GM18499 (cell line): ENCODE measurements around the gene TPM4.
"Not testable (repeated sequence)": the region's sequence is repeated elsewhere in the genome, so short reads cannot be mapped to it uniquely, and the experiment has no call there.

Experiments
- ATAC-seq: cut with Tn5 transposase; IDR thresholded peaks from one replicate; pipeline ENCODE4 v1.9.1; 2021; ENCODE audit warnings: moderate number of reproducible peaks; ENCODE audit not compliant: insufficient read depth, unreplicated experiment

TPM4 gene

DNA sequence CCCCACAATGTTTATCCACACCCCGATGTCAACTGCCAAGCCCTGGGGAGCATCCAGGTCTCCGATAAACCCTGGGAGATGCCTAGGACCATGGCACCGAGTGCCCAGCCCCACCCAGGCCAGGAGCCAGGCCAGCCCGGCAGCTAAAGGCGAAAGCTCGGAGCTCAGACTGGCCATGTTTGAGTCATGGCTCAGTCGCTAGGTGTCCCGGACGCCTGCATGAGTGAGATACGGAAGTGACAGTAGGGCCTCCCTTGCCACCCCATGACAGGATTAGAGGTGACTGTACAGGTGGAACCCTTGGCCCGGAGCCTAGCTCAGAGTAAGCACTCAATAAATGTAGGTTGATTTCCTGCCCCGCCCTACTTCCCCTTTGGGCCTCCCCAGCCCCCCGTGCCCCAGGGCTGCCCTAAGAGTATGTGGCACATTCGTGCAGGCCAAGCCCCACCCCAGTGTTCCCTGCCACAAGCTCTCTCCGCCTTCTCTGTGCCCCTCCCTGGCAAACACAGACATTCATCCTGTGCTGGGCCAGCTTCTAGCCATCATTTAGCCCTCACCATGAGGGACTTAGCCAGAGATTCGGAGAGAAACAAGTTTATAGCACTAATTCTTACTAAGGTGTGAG lies 5.8 kb upstream of the TPM4 start:
- ATAC-seq = no peak

- no peak for ATAC-seq
Measured at GRCh38 chr19:16071072-16071691, 5.1 kb upstream of the TPM4 start.

- no peak for ATAC-seq
Measured at GRCh38 chr19:16073481-16073880, 2.8 kb upstream of the TPM4 start.

GRCh38 chr19:16073988-16074387 lies 2.3 kb upstream of the TPM4 start:
- no peak for ATAC-seq

DNA sequence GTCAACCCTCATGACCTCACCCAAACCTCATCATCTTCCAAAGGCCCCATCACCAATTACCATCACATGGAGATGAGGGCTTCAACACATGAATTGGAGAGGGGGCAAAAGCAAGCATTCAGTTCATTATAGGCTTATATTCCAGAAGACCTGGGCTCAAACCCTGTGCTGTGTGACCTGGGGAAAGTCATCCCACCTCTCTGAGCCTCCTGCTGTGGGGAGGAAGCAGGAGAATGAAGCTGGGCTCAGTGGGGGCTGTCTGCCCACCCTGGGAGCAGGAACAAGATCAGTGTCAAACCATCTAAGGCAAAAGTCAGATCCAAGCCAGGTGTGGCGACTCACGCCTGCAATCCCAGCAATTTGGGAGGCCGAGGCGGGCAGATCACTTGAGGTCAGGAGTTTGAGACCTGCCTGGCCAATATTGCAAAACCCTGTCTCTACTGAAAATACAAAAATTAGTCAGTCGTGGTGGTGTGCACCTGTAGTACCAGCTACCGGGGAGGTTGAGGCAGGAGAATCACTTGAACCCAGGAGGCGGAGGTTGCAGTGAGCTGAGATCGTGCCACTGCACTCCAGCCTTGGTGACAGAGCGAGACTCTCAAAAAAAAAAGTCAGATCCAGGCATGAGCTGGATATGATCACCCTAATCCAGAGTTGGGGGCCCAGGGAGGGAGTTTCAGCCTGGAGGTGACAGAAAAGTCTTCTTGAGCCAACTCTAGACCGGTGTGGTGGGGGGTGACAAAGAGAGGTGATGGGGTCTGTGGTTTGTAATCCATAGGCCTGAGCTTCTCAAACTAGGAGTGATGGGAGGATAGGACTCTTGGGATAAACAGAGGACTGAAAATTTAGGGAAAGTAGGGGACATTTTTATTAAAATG lies 1.6 kb upstream of the TPM4 start:
- ATAC-seq = no peak

DNA sequence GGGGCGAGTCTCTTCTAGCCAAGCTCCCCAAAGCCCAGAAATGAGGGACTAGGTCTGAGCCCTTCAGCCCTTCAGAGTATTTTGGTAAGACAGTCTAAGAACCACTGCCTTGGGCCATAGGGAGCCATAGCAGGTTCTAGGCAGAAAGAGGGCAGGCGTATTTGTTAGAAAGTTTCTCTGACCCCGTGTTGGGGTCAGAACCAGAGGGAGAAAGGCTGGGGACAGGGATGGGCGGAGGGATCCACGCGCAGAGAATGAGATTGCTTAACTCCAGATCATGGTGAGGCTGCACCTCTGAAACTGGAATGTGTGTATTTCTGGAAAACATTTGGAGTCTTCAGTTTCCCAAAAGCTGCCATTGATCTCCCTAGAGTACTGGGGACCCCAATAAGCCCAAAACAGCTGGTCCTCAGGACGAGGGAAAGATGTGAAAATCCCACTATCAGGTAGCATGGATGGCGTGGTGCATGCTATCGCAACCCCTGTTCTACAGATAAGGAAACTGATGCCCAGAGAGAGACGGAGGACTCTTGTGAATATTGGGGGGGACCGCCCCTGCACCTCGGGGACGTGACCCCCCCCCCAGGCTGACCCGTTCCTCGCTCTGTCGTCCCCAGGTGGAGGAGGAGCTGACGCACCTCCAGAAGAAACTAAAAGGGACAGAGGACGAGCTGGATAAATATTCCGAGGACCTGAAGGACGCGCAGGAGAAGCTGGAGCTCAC lies 703 bp upstream of the TPM4 start:
- ATAC-seq = no peak

GRCh38 chr19:16076958-16077611 lies 790 bp downstream of the TPM4 start:
- no peak for ATAC-seq

DNA sequence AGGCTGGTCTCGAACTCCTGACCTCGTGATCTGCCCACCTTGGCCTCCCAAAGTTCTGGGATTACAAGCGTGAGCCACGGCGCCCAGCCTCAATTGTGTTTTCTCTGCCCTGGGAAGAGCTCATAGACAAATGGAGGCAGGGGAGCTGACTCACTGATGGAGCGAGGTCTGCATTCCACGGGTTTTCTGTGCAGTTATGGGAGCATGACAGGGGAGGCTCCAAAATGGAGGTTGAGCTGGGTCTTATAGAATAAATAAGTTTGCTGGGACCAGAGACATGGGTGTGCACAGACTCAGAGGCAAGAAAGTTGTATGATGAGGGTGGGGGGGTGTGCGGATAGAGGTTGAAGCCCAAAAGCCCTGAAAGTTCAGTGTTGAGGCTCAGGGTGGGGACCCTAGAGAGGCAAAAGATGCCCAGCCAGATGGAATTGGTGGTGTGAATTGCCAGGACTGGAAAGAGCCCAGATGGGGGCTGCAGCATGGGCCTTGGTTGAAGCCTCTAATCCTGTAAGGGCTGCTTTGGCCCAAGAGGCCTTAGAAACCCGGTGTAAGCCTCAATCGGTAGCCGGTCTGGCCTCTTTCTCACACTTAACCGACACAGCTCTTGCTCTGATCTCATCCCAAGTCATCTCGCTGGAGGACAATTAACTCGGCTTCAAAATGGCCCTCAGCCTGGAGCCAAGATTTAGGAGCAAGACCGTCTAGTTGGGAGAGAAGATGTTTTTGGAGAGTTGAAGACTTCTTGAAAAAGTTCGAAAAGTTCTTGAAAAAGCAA lies 1.9 kb downstream of the TPM4 start:
- no peak for ATAC-seq

GRCh38 chr19:16078759-16079707 lies 2.7 kb downstream of the TPM4 start:
- ATAC-seq = no peak

DNA sequence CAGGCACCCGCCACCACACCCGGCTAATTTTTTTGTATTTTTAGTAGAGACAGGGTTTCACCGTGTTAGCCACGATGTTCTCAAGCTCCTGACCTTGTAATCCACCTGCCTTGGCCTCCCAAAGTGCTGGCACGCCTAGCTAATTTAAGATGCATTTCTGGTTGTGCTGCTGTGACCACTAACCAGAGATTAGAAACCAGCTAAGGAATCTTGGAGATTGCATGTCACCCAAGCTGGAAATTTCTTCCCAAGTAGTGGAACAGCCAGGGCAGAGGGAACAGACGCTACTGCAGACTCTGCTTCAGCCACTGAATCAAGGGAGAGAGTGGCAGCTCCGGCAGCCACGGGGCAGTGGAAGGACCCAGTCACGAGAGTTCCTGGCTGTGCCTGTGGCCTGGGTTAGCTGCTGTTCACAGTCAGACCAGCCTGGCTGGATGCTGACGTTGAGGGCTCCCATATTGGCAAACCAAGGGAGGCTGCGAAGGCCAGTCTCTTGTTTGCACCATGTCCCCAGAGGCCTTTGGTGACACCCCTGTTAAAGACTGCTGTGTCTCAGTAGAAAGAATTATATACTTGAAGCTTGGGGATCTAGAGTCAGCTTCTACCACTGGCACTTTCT lies 7.9 kb downstream of the TPM4 start:
- no peak for ATAC-seq

DNA sequence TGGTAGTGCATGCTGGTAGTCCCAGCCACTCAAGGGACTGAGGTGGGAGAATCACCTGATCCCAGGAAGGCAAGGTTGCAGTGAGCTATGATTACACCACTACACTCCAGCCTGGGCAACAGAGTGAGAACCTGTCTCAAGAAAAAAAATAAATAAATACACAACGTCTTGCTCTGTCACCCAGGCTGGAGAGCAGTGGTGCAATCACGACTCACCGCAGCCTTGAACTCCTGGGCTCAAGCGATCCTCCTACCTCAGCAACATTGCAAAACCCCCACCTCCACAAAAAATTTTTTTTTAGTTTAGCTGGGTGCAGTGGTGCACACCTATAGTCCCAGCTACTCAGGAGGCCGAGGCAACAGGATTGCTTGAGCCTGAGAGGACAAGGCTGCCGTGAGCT lies 8.8 kb downstream of the TPM4 start:
- no peak for ATAC-seq

DNA sequence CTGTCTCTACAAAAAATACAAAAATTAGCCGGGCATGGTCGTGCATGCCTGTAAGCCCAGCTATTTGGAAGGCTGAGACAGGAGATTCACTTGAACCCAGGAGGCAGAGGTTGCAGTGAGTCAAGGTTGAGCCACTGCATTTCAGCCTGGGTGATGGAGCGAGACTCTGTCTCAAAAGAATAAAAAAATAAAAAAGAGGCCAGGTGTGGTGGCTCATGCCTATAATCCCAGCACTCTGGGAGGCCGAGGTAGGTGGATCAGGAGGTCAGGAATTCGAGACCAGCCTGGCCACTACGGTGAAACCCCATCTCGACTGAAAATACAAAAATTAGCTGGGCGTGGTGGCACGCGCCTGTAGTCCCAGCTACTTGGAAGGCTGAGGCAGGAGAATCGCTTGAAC lies 11.1 kb downstream of the TPM4 start:
- not testable (repeated sequence) for ATAC-seq

- ATAC-seq = no peak
Measured at GRCh38 chr19:16087940-16088339, 11.6 kb downstream of the TPM4 start.

- ATAC-seq = no peak
Measured at GRCh38 chr19:16088351-16089009, 12.2 kb downstream of the TPM4 start.

DNA sequence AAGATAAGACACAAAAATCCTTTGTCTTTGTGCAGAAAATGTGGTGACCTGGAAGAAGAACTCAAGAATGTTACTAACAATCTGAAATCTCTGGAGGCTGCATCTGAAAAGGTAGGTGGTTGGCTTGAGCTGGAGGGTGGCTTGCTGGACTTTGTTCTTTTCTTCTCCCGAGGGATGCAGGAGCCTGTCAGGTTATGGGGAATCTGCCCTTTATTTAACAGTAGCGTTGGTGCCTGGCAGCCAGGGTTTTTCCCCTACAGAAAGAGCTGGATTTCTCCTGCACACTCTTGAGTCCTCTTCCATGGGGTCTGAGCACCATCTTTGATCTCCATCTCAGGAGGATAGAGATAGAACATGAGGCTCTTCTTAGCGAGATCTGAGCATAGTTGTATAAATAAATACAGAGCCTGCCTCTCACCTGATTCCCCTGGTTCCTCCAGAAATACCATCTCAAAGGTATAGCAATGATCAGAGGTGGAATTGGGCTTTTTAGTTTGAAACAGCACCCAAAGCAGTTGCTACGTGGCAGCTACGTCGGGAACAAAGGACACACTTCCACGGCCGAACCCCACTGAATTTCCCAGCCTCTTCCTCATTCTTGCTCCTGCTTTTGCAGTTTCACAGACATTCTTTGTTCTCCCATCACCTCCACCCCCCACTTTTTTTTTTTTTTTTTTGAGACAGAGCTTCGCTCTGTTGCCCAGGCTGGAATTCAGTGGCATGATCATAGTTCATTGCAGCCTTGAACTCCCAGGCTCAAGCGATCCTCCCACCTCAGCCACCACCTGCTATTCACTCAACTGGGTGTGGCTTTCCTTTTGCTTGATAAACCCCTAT lies 12.9 kb downstream of the TPM4 start:
- ATAC-seq = no peak

- ATAC-seq = no peak
Measured at GRCh38 chr19:16091546-16092475, 15.5 kb downstream of the TPM4 start.
